ENCODE measurements around the gene C17orf67. TPM values are rescaled to one million over a fixed set of nuclear protein-coding genes. Genes with fewer than 3 reads are reported as not detected.

The C17orf67 gene
- total RNA-seq, 1 donor from 2014 or later: 10.1 TPM

DNA sequence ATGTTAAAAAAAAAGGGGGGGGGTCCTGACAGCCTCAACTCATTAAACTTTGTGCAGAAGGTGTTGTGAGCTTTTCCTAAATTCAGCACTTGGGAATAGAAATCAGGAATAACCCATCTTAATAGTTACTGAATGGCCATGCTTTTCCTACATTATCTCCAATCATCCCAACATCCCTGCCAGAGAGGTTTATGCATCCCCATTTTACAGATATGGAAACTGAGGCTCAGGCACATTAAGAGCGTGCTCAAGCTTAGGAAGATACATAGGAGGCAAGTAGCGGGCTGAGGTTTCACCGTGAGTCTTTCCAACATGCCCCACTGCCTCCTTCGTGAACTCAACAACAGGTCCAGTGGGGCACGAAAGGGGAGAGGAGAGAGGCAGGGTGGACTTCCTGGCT lies 78.4 kb downstream of the C17orf67 start:
- no peak overlapping the region for H3K4me3 ChIP-seq
- intact Hi-C loops (cut with DNase I): no loop called here
- TF ChIP-seq, protein P1, sequence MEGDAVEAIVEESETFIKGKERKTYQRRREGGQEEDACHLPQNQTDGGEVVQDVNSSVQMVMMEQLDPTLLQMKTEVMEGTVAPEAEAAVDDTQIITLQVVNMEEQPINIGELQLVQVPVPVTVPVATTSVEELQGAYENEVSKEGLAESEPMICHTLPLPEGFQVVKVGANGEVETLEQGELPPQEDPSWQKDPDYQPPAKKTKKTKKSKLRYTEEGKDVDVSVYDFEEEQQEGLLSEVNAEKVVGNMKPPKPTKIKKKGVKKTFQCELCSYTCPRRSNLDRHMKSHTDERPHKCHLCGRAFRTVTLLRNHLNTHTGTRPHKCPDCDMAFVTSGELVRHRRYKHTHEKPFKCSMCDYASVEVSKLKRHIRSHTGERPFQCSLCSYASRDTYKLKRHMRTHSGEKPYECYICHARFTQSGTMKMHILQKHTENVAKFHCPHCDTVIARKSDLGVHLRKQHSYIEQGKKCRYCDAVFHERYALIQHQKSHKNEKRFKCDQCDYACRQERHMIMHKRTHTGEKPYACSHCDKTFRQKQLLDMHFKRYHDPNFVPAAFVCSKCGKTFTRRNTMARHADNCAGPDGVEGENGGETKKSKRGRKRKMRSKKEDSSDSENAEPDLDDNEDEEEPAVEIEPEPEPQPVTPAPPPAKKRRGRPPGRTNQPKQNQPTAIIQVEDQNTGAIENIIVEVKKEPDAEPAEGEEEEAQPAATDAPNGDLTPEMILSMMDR (IDR thresholded peaks at IDR 0.05): no peak
- no peaks in the 10 kb centered on the region for H3K27me3 ChIP-seq
- no peak overlapping the region for H3K27ac ChIP-seq
- no peaks in the 10 kb centered on the region for H3K9me3 ChIP-seq
- no peaks in the 10 kb centered on the region for H3K4me1 ChIP-seq
- DNase-seq (ENCODE audit: low spot score in 2 of 2): no peak
- no peaks in the 10 kb centered on the region for H3K36me3 ChIP-seq

DNA sequence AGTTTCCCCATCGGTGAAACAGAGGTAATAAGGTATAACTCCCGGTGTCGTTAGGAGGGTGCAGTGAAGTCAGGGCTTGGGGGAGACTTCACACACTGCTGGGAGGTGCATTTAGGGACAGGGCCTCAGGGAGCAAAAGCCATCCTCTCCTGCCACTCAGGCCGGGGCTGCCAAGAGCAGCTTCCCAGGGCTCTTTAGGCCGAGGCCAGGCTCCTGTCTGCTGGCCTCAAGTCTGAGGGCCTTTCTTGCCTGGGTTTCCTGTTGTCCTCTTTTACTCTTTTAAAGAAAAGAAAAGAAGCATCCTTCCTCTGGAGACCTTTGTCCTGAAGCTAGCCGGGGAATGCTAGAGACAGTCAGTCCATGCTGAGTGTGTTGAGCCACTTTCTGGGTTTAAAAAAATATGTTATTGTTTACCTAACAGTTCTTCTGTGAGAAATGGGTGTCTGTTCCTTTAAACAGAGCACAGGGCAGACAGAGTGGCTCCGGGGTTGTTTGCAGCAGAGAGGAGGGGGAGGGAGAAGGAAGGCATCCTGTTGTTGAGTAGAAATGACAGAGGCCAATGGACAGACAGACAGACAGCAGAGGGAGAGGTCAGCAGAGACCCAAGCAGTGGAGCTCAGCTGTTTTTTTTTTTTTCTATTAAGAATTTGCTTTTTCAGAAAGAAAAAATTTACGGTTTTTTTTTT lies 79.1 kb downstream of the C17orf67 start:
- H3K27ac ChIP-seq: no peak overlapping the region

DNA sequence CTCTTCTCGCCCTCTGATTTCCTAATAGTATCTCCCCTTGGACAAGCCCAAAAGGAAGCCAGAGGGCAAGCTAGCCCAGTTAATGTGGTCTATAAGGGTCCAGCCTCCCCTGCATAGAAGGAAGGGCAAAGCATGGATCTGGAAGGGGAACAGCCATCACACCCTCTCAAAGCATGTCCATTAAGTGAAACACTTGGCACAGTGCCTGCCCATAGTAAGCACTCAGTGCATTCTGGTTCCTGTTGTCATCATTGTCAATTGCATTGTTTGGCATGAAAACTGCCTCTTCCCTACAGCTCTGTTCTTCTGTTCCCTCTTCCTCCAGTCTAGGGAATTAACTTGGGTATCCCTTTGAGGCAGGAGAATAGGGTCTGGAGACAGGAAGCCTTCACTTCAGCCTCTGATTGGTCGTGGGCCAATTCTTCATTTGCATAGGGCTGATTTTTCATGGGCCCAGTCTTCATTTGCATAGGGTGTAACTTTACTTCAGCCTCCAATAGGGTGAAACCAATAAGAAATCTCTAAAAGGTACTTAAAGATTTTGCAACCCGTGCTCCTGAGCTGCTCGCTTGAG lies 81.4 kb downstream of the C17orf67 start:
- Histone ChIP-seq H3K4me3 (no peak overlapping the region), H3K27ac (no peak overlapping the region), H3K27me3 (no peaks in the 10 kb centered on the region), H3K36me3 (no peaks in the 10 kb centered on the region), H3K4me1 (no peaks in the 10 kb centered on the region), H3K9me3 (no peaks in the 10 kb centered on the region)
- no peak for DNase-seq (ENCODE audit: low spot score in 2 of 2)
- TF ChIP-seq, protein P1 (IDR thresholded peaks at IDR 0.05): no peak
- intact Hi-C loops (cut with DNase I): no loop called here

More for the DNA sequence above, 79.1 kb downstream of the C17orf67 start:
- intact Hi-C loops (cut with DNase I): no loop called here
- Histone ChIP-seq H3K9me3 (no peaks in the 10 kb centered on the region), H3K4me3 (no peak overlapping the region), H3K4me1 (no peaks in the 10 kb centered on the region), H3K27me3 (no peaks in the 10 kb centered on the region), H3K36me3 (no peaks in the 10 kb centered on the region)
- TF ChIP-seq, protein P1 (IDR thresholded peaks at IDR 0.05): no peak
- DNase-seq (ENCODE audit: low spot score in 2 of 2): no peak

DNA sequence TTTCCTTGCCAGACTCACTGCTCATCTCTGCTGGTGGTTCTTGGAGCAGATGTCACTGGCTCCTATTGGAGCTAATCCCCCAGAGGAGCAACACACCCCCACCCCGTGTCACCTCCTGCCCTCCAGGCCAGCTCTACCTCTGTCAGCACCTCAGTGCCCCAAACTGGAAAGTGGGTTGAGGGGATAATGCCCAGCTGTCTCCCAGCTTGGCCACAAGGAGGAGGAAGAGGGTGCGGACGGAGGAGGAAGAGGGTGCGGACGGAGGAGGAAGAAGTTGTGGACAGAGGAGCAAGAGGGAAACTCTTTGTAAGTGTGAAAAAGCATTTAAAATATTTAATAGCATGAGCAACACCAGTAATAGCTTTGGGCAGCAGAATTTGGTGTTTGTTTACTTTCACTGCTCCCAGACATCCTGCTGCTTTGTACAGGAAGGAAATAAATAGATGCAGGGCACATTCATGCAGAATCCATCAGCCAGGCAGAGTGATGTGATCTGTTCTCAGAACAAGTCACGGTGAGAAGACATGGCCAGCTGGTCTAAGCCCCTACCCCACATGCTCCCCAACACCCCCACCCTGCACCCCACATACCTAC lies 82.5 kb downstream of the C17orf67 start:
- Histone ChIP-seq H3K9me3 (no peaks in the 10 kb centered on the region), H3K4me3 (no peak overlapping the region), H3K27ac (no peak overlapping the region), H3K4me1 (no peaks in the 10 kb centered on the region), H3K27me3 (no peaks in the 10 kb centered on the region), H3K36me3 (no peaks in the 10 kb centered on the region)
- intact Hi-C loops (cut with DNase I): no loop called here
- no peak for DNase-seq (ENCODE audit: low spot score in 2 of 2)
- TF ChIP-seq, protein P1 (IDR thresholded peaks at IDR 0.05): no peak

DNA sequence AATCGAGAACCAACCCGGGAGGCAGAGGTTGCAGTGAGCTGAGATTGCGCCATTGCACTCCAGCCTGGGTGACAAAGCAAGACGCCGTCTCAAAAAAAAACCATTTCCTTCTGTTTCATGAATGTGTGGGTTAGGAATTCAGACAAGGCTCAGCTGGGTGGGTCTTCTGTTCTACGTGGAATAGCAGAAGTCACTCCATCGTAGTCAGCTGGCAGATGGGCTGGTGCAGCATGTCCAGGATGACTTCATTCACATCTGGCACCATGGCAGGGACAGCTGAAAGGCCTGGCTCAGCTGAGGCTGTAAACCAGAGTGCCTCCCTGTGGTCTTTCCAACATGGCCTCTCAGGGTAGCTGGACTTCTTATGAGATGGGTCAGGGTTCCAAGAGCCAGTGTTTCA lies 89.0 kb downstream of the C17orf67 start:
- Histone ChIP-seq H3K4me1 (no peaks in the 10 kb centered on the region), H3K36me3 (no peaks in the 10 kb centered on the region), H3K9me3 (no peaks in the 10 kb centered on the region), H3K4me3 (no peak overlapping the region), H3K27ac (no peak overlapping the region), H3K27me3 (no peaks in the 10 kb centered on the region)
- TF ChIP-seq, protein P1 (IDR thresholded peaks at IDR 0.05): no peak
- DNase-seq (ENCODE audit: low spot score in 2 of 2): no peak
- intact Hi-C loops (cut with DNase I): no loop called here

All from ascending aorta (tissue), 2 donors.